ENCODE measurements around the gene CYSTM1. TPM values are rescaled to one million over a fixed set of nuclear protein-coding genes. Genes with fewer than 3 reads are reported as not detected.

CYSTM1 gene
- total and polyA plus RNA-seq, 7 donors = 193 to 601 (median 297) TPM

GRCh38 chr5:140216478-140217074 is 41.6 kb downstream of the CYSTM1 start:
- ATAC-seq = no peak
- H3K9me3 ChIP-seq = no peaks in the 10 kb centered on the region
- H3K27me3 ChIP-seq (ENCODE audit: insufficient read depth in 3 of 3, low read length in 2 of 3) = no peaks in the 10 kb centered on the region
- H3K4me1 ChIP-seq = peaks cover 82% of the 10 kb centered on the region
- WGBS, 3 donors = 74 to 78% (median 75%) methylated on average over 5 of the region's 5 CpGs
- intact Hi-C loops (cut with DNase I) = loop anchor here in 1 of 2 donors (5.0 kb wide), 1 partner anchor 34 kb away; no protein-coding TSS in a partner anchor
- H3K4me3 ChIP-seq = no peak overlapping the region
- peak overlapping the region; percentile 94 for H3K27ac ChIP-seq
- DNase-seq = no peak
- peaks cover 0 to 4% of the 10 kb centered on the region in 2 donors for H3K36me3 ChIP-seq (ENCODE audit: insufficient read depth in 1 of 2, low read depth in 1 of 2)
- TF ChIP-seq CTCF (IDR thresholded peaks at IDR 0.05) = no peak

- Histone ChIP-seq H3K36me3 (ENCODE audit: insufficient read depth in 1 of 2, low read depth in 1 of 2) (no peaks in the 10 kb centered on the region), H3K27ac (peak overlapping the region; percentile 94), H3K4me3 (no peak overlapping the region), H3K27me3 (ENCODE audit: insufficient read depth in 3 of 3, low read length in 2 of 3) (no peaks in the 10 kb centered on the region), H3K9me3 (no peaks in the 10 kb centered on the region), H3K4me1 (peaks cover 89% of the 10 kb centered on the region)
- no peak for ATAC-seq
- intact Hi-C loops (cut with DNase I) = loop anchor here in 1 of 2 donors (5.0 kb wide), 1 partner anchor 35 kb away; no protein-coding TSS in a partner anchor
- DNase-seq = no peak
- 92 to 98% (median 97%) methylated on average over 1 of the region's 1 CpG for WGBS, 3 donors
- no peak for TF ChIP-seq CTCF (IDR thresholded peaks at IDR 0.05)
These were observed 42.5 kb downstream of the CYSTM1 start for GRCh38 chr5:140217299-140218026.

- ATAC-seq = no peak
- intact Hi-C loops (cut with DNase I) = loop anchor here in 1 of 2 donors (5.0 kb wide), 1 partner anchor 37 kb away; no protein-coding TSS in a partner anchor
- H3K4me1 ChIP-seq = peaks cover 96% of the 10 kb centered on the region
These were observed 44.3 kb downstream of the CYSTM1 start for GRCh38 chr5:140219068-140219991.

More at GRCh38 chr5:140219068-140219991, 44.3 kb downstream of the CYSTM1 start:
- Histone ChIP-seq H3K9me3 (no peaks in the 10 kb centered on the region), H3K27me3 (ENCODE audit: insufficient read depth in 3 of 3, low read length in 2 of 3) (no peaks in the 10 kb centered on the region), H3K36me3 (ENCODE audit: insufficient read depth in 1 of 2, low read depth in 1 of 2) (no peaks in the 10 kb centered on the region), H3K27ac (peak overlapping the region; percentile 94), H3K4me3 (no peak overlapping the region)
- no peak for DNase-seq
- TF ChIP-seq CTCF (IDR thresholded peaks at IDR 0.05) = no peak
- WGBS, 3 donors = 39 to 60% (median 42%) methylated on average over 9 of the region's 9 CpGs
